A204.1 (cell line): ENCODE data around the gene SP100.

ENCODE experiments used
- FAIRE-seq: peaks from 2 replicates; lab custom pipeline; 2012; peaks lifted over from hg19 to GRCh38; lab: Jason Lieb, UNC

SP100 gene

GRCh38 chr2:230552181-230552580 is 136.2 kb downstream of the SP100 start:
- no peak for FAIRE-seq

- no peak for FAIRE-seq
These were observed 141.1 kb downstream of the SP100 start for GRCh38 chr2:230557065-230557464.

GRCh38 chr2:230564805-230565779 is 149.1 kb downstream of the SP100 start:
- FAIRE-seq: no peak

GRCh38 chr2:230569298-230569697 is 153.3 kb downstream of the SP100 start:
- no peak for FAIRE-seq

GRCh38 chr2:230570987-230571386 is 155.0 kb downstream of the SP100 start:
- FAIRE-seq: no peak

- no peak for FAIRE-seq
These were observed 159.8 kb downstream of the SP100 start for GRCh38 chr2:230575642-230576324.

GRCh38 chr2:230577114-230577513 is 161.1 kb downstream of the SP100 start:
- FAIRE-seq: no peak

- FAIRE-seq: no peak
These were observed 162.1 kb downstream of the SP100 start for GRCh38 chr2:230578106-230578505.

GRCh38 chr2:230582851-230583283 is 166.9 kb downstream of the SP100 start:
- FAIRE-seq: no peak

- FAIRE-seq: no peak
These were observed 167.6 kb downstream of the SP100 start for GRCh38 chr2:230583581-230583980.

GRCh38 chr2:230586328-230586982 is 170.5 kb downstream of the SP100 start:
- FAIRE-seq: no peak

GRCh38 chr2:230589025-230589424 is 173.0 kb downstream of the SP100 start:
- FAIRE-seq: no peak

GRCh38 chr2:230589497-230590015 is 173.6 kb downstream of the SP100 start:
- FAIRE-seq: no peak

- no peak for FAIRE-seq
These were observed 174.3 kb downstream of the SP100 start for GRCh38 chr2:230590333-230590732.

- no peak for FAIRE-seq
These were observed 175.8 kb downstream of the SP100 start for GRCh38 chr2:230591850-230592249.

- FAIRE-seq: no peak
These were observed 176.8 kb downstream of the SP100 start for GRCh38 chr2:230592775-230593174.
